ENCODE results near the gene ATRX. TPM values are rescaled to one million over a fixed set of nuclear protein-coding genes. Genes with fewer than 3 reads are reported as not detected.
A peak's percentile ranks its signal among the peaks of the same experiment; 100 is the strongest.
"Not testable (repeated sequence)": the region's sequence is repeated elsewhere in the genome, so short reads cannot be mapped to it uniquely, and the experiment has no call there.

ATRX gene
- total RNA-seq, 1 donor from 2014 or later = 106 TPM

- H3K4me3 ChIP-seq (ENCODE audit: insufficient read depth, low read depth, low read length) = no peak overlapping the region
- no peak overlapping the region for H3K9ac ChIP-seq (ENCODE audit: low read length)
- no peak overlapping the region for H2AFZ ChIP-seq (ENCODE audit: low read depth, low read length)
- TF ChIP-seq CTCF (IDR thresholded peaks at IDR 0.05; ENCODE audit: insufficient read depth, low read depth, low read length) (no peak), EZH2 (IDR thresholded peaks at IDR 0.05; ENCODE audit: insufficient read depth, low read length) (no peak)
- no peaks in the 10 kb centered on the region for H3K9me3 ChIP-seq (ENCODE audit: insufficient read depth, low read depth, low read length)
- peaks cover 2% of the 10 kb centered on the region for H3K9me3 Mint-ChIP-seq (ENCODE audit: unreplicated experiment)
- H3K4me1 Mint-ChIP-seq (ENCODE audit: low read depth, unreplicated experiment) = no peaks in the 10 kb centered on the region
- FAIRE-seq = no peak
- no peaks in the 10 kb centered on the region for H3K27me3 ChIP-seq (ENCODE audit: insufficient read depth, low read length)
- no peak overlapping the region for H3K4me2 ChIP-seq (ENCODE audit: low read length)
- no peaks in the 10 kb centered on the region for H3K79me2 ChIP-seq (ENCODE audit: insufficient read depth, low read length)
- no peaks in the 10 kb centered on the region for H3K4me1 ChIP-seq (ENCODE audit: insufficient read depth, low read length)
- H3K36me3 Mint-ChIP-seq (ENCODE audit: low read depth, unreplicated experiment) = peaks cover 5% of the 10 kb centered on the region
- no peak overlapping the region for H3K4me3 Mint-ChIP-seq (ENCODE audit: unreplicated experiment)
- no peak overlapping the region for H3K27ac ChIP-seq (ENCODE audit: low read depth, low read length)
- no peak overlapping the region for H3K27ac Mint-ChIP-seq (ENCODE audit: unreplicated experiment)
- H4K20me1 ChIP-seq (ENCODE audit: insufficient read depth, low read length) = no peaks in the 10 kb centered on the region
- H3K27me3 Mint-ChIP-seq (ENCODE audit: low read depth, unreplicated experiment) = no peaks in the 10 kb centered on the region
- DNase-seq (ENCODE audit: low read depth) = no peak
- peaks cover 4% of the 10 kb centered on the region for H3K36me3 ChIP-seq (ENCODE audit: insufficient read depth, low read length)
Measured at GRCh38 chrX:77556276-77556675, 229.7 kb downstream of the ATRX start.

DNA sequence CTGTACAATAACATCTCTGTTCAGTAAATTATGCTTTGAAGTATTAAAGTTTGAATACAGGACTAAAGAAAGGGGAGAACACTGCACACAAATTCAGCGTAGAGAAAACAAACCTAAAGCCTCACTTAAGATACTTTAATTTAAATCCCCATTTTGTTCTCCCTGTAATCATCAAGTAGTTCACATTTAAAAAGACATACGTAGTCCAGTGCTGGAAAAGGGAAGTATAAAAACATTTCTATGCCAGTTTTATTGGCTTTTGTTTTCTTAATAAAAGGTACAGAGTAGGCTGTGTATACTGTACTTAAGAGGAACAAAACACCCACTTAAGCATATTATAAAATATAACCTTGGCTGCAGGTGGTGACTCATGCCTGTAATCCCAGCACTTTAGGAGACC, 237.3 kb downstream of the ATRX start:
- no peaks in the 10 kb centered on the region for H3K79me2 ChIP-seq (ENCODE audit: insufficient read depth, low read length)
- Mint-ChIP-seq H3K4me1 (ENCODE audit: low read depth, unreplicated experiment) (peaks cover 2% of the 10 kb centered on the region), H3K9me3 (ENCODE audit: unreplicated experiment) (peaks cover 2% of the 10 kb centered on the region)

GRCh38 chrX:77539778-77540177, 246.2 kb downstream of the ATRX start:
- H3K4me3 Mint-ChIP-seq (ENCODE audit: unreplicated experiment); H3K4me1 ChIP-seq (ENCODE audit: insufficient read depth, low read length); H3K79me2 ChIP-seq (ENCODE audit: insufficient read depth, low read length); DNase-seq (ENCODE audit: low read depth); H3K4me1 Mint-ChIP-seq (ENCODE audit: low read depth, unreplicated experiment); H3K36me3 Mint-ChIP-seq (ENCODE audit: low read depth, unreplicated experiment); H3K9ac ChIP-seq (ENCODE audit: low read length); H3K36me3 ChIP-seq (ENCODE audit: insufficient read depth, low read length); H4K20me1 ChIP-seq (ENCODE audit: insufficient read depth, low read length); H3K9me3 Mint-ChIP-seq (ENCODE audit: unreplicated experiment); H3K27me3 ChIP-seq (ENCODE audit: insufficient read depth, low read length); H3K27ac Mint-ChIP-seq (ENCODE audit: unreplicated experiment); H3K27me3 Mint-ChIP-seq (ENCODE audit: low read depth, unreplicated experiment); H3K27ac ChIP-seq (ENCODE audit: low read depth, low read length); H3K4me2 ChIP-seq (ENCODE audit: low read length); H3K9me3 ChIP-seq (ENCODE audit: insufficient read depth, low read depth, low read length); H3K4me3 ChIP-seq (ENCODE audit: insufficient read depth, low read depth, low read length); FAIRE-seq; H2AFZ ChIP-seq (ENCODE audit: low read depth, low read length): not testable (repeated sequence)

More for the DNA sequence above, 237.3 kb downstream of the ATRX start:
- H3K9ac ChIP-seq (ENCODE audit: low read length) = no peak overlapping the region
- no peaks in the 10 kb centered on the region for H3K27me3 ChIP-seq (ENCODE audit: insufficient read depth, low read length)
- H2AFZ ChIP-seq (ENCODE audit: low read depth, low read length) = no peak overlapping the region
- FAIRE-seq (peak; percentile 85), DNase-seq (ENCODE audit: low read depth) (no peak)
- Mint-ChIP-seq H3K4me3 (ENCODE audit: unreplicated experiment) (no peak overlapping the region), H3K27me3 (ENCODE audit: low read depth, unreplicated experiment) (no peaks in the 10 kb centered on the region), H3K36me3 (ENCODE audit: low read depth, unreplicated experiment) (peaks cover 5% of the 10 kb centered on the region), H3K27ac (ENCODE audit: unreplicated experiment) (no peak overlapping the region)
- H3K9me3 ChIP-seq (ENCODE audit: insufficient read depth, low read depth, low read length) = no peaks in the 10 kb centered on the region
- H3K27ac ChIP-seq (ENCODE audit: low read depth, low read length) = no peak overlapping the region
- TF ChIP-seq CTCF (IDR thresholded peaks at IDR 0.05; ENCODE audit: insufficient read depth, low read depth, low read length) (no peak), EZH2 (IDR thresholded peaks at IDR 0.05; ENCODE audit: insufficient read depth, low read length) (no peak)
- H3K4me1 ChIP-seq (ENCODE audit: insufficient read depth, low read length) = no peaks in the 10 kb centered on the region
- H3K36me3 ChIP-seq (ENCODE audit: insufficient read depth, low read length) = no peaks in the 10 kb centered on the region
- no peak overlapping the region for H3K4me3 ChIP-seq (ENCODE audit: insufficient read depth, low read depth, low read length)
- no peaks in the 10 kb centered on the region for H4K20me1 ChIP-seq (ENCODE audit: insufficient read depth, low read length)
- no peak overlapping the region for H3K4me2 ChIP-seq (ENCODE audit: low read length)

- peaks cover 15% of the 10 kb centered on the region for H3K36me3 Mint-ChIP-seq (ENCODE audit: low read depth, unreplicated experiment)
- not testable (repeated sequence) for FAIRE-seq
Measured at GRCh38 chrX:77531261-77531660, 254.8 kb downstream of the ATRX start.

More at GRCh38 chrX:77531261-77531660, 254.8 kb downstream of the ATRX start:
- H3K27me3 ChIP-seq (ENCODE audit: insufficient read depth, low read length); H3K4me1 ChIP-seq (ENCODE audit: insufficient read depth, low read length); H3K9ac ChIP-seq (ENCODE audit: low read length); H3K27ac ChIP-seq (ENCODE audit: low read depth, low read length); H3K79me2 ChIP-seq (ENCODE audit: insufficient read depth, low read length); H3K4me3 ChIP-seq (ENCODE audit: insufficient read depth, low read depth, low read length); H3K27ac Mint-ChIP-seq (ENCODE audit: unreplicated experiment); H3K36me3 ChIP-seq (ENCODE audit: insufficient read depth, low read length); H3K4me3 Mint-ChIP-seq (ENCODE audit: unreplicated experiment); H4K20me1 ChIP-seq (ENCODE audit: insufficient read depth, low read length); H3K9me3 ChIP-seq (ENCODE audit: insufficient read depth, low read depth, low read length); H3K27me3 Mint-ChIP-seq (ENCODE audit: low read depth, unreplicated experiment); DNase-seq (ENCODE audit: low read depth); H2AFZ ChIP-seq (ENCODE audit: low read depth, low read length); H3K4me1 Mint-ChIP-seq (ENCODE audit: low read depth, unreplicated experiment); H3K9me3 Mint-ChIP-seq (ENCODE audit: unreplicated experiment); H3K4me2 ChIP-seq (ENCODE audit: low read length): not testable (repeated sequence)

All from astrocyte (in vitro differentiated cells and primary cell).